ENCODE results near the gene ARMC2. TPM values are rescaled to one million over a fixed set of nuclear protein-coding genes. Genes with fewer than 3 reads are reported as not detected.
A peak's percentile ranks its signal among the peaks of the same experiment; 100 is the strongest.

Gene ARMC2
- total RNA-seq, 1 experiment from 2014 or later: 3.2 TPM

GRCh38 chr6:109000289-109000688, 152.1 kb downstream of the ARMC2 start:
- H3K4me3 Mint-ChIP-seq (ENCODE audit: unreplicated experiment): no peak overlapping the region
- peak overlapping the region; percentile 75 for H3K27ac Mint-ChIP-seq (ENCODE audit: low read depth, unreplicated experiment)
- no peaks in the 10 kb centered on the region for H3K9me3 Mint-ChIP-seq (ENCODE audit: unreplicated experiment)
- H3K36me3 Mint-ChIP-seq (ENCODE audit: insufficient read depth, unreplicated experiment): peaks cover 74% of the 10 kb centered on the region
- H3K4me1 Mint-ChIP-seq (ENCODE audit: insufficient read depth, unreplicated experiment): peaks cover 29% of the 10 kb centered on the region
- CTCF ChIA-PET: interaction anchor here (0.6 to 1.2 kb wide), 2 partner anchors 71 to 159 kb away, joined by 3 read pairs; no protein-coding TSS in a partner anchor
- H3K27me3 Mint-ChIP-seq (ENCODE audit: insufficient read depth, unreplicated experiment): no peaks in the 10 kb centered on the region
- no peak for TF ChIP-seq CTCF (IDR thresholded peaks at IDR 0.05; ENCODE audit: unreplicated experiment)
- BruUV-seq (replicated peaks): no TSS peak
- POLR2A ChIA-PET: interaction anchor here (0.6 kb wide), 1 partner anchor 1682 kb away, joined by 3 read pairs; no protein-coding TSS in a partner anchor
- peak; percentile 35 for DNase-seq (ENCODE audit: unreplicated experiment)
- intact Hi-C loops (cut with micrococcal nuclease): no loop called here

- no TSS peak for BruUV-seq (replicated peaks)
- Mint-ChIP-seq H3K4me3 (ENCODE audit: unreplicated experiment) (peak overlapping the region; percentile 62), H3K27me3 (ENCODE audit: insufficient read depth, unreplicated experiment) (no peaks in the 10 kb centered on the region), H3K9me3 (ENCODE audit: unreplicated experiment) (no peaks in the 10 kb centered on the region), H3K27ac (ENCODE audit: low read depth, unreplicated experiment) (peak overlapping the region; percentile 77), H3K4me1 (ENCODE audit: insufficient read depth, unreplicated experiment) (peaks cover 29% of the 10 kb centered on the region), H3K36me3 (ENCODE audit: insufficient read depth, unreplicated experiment) (peaks cover 63% of the 10 kb centered on the region)
- POLR2A ChIA-PET: interaction anchor here (0.7 to 19.3 kb wide), 20 partner anchors 9 to 740 kb away, joined by 3 to 556 read pairs (median 6); partner anchors contain the start of genes CD164, CEP57L1, FOXO3 and SESN1
- DNase-seq (ENCODE audit: unreplicated experiment): no peak
- intact Hi-C loops (cut with micrococcal nuclease): no loop called here
- CTCF ChIA-PET: interaction anchor here (0.9 to 1.4 kb wide), 3 partner anchors 27 to 457 kb away, joined by 3 to 4 read pairs (median 3); no protein-coding TSS in a partner anchor
- TF ChIP-seq CTCF (IDR thresholded peaks at IDR 0.05; ENCODE audit: unreplicated experiment): no peak
These were observed 153.2 kb downstream of the ARMC2 start for GRCh38 chr6:109001291-109001894.

- peaks cover 55% of the 10 kb centered on the region for H3K36me3 Mint-ChIP-seq (ENCODE audit: insufficient read depth, unreplicated experiment)
- H3K27me3 Mint-ChIP-seq (ENCODE audit: insufficient read depth, unreplicated experiment): no peaks in the 10 kb centered on the region
- BruUV-seq (replicated peaks): no TSS peak
- ChIA-PET POLR2A (interaction anchor here (0.6 to 19.3 kb wide), 26 partner anchors 9 to 1008 kb away, joined by 3 to 556 read pairs (median 5); partner anchors contain the start of genes CD164, CEP57L1, FOXO3 and SESN1), CTCF (interaction anchor here (0.9 to 1.4 kb wide), 3 partner anchors 27 to 458 kb away, joined by 3 to 4 read pairs (median 3); no protein-coding TSS in a partner anchor)
- peak overlapping the region; percentile 62 for H3K4me3 Mint-ChIP-seq (ENCODE audit: unreplicated experiment)
- TF ChIP-seq CTCF (IDR thresholded peaks at IDR 0.05; ENCODE audit: unreplicated experiment): no peak
- peak overlapping the region; percentile 77 for H3K27ac Mint-ChIP-seq (ENCODE audit: low read depth, unreplicated experiment)
- DNase-seq (ENCODE audit: unreplicated experiment): peak; percentile 88
- no peaks in the 10 kb centered on the region for H3K9me3 Mint-ChIP-seq (ENCODE audit: unreplicated experiment)
- intact Hi-C loops (cut with micrococcal nuclease): no loop called here
- H3K4me1 Mint-ChIP-seq (ENCODE audit: insufficient read depth, unreplicated experiment): peaks cover 34% of the 10 kb centered on the region
These were observed 154.0 kb downstream of the ARMC2 start for GRCh38 chr6:109002051-109002697.

GRCh38 chr6:109002882-109003281, 154.7 kb downstream of the ARMC2 start:
- CTCF ChIA-PET: interaction anchor here (1.4 kb wide), 1 partner anchor 459 kb away, joined by 4 read pairs; no protein-coding TSS in a partner anchor
- no peak for DNase-seq (ENCODE audit: unreplicated experiment)
- POLR2A ChIA-PET: interaction anchor here (0.7 to 19.3 kb wide), 13 partner anchors 8 to 447 kb away, joined by 3 to 556 read pairs (median 9); partner anchors contain the start of gene FOXO3
- peaks cover 48% of the 10 kb centered on the region for H3K36me3 Mint-ChIP-seq (ENCODE audit: insufficient read depth, unreplicated experiment)
- H3K27ac Mint-ChIP-seq (ENCODE audit: low read depth, unreplicated experiment): peak overlapping the region; percentile 77
- H3K4me3 Mint-ChIP-seq (ENCODE audit: unreplicated experiment): peak overlapping the region; percentile 62
- peaks cover 34% of the 10 kb centered on the region for H3K4me1 Mint-ChIP-seq (ENCODE audit: insufficient read depth, unreplicated experiment)
- no peaks in the 10 kb centered on the region for H3K9me3 Mint-ChIP-seq (ENCODE audit: unreplicated experiment)
- TF ChIP-seq CTCF (IDR thresholded peaks at IDR 0.05; ENCODE audit: unreplicated experiment): no peak
- no peaks in the 10 kb centered on the region for H3K27me3 Mint-ChIP-seq (ENCODE audit: insufficient read depth, unreplicated experiment)
- no TSS peak for BruUV-seq (replicated peaks)
- intact Hi-C loops (cut with micrococcal nuclease): no loop called here

Measured in MCF 10A (cell line).